ENCODE data around the gene SETBP1. TPM values are rescaled to one million over a fixed set of nuclear protein-coding genes. Genes with fewer than 3 reads are reported as not detected.

The SETBP1 gene
- total RNA-seq, 1 experiment from 2014 or later, result 0.23 TPM

DNA sequence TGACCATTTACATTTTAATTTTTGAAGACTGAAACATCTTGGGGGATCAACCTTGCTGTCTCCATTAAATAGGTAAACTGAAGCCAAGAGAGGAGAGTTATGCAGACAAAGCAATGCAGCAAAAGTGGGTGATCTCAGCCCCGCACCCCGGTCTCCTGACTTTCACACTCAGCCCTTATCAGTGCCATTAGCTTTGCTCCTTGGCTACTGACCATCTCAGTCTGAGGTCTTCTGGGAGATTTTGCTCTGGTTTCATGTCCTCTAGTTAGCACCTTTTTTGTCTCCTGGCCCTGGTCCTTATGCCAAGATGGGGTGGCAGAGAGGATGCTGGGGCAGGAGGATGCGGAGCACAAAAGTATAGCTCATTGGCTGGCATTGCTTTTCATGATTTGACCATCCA is 61.4 kb downstream of the SETBP1 start:
- Histone ChIP-seq H3K9me3 (ENCODE audit: control insufficient read depth, insufficient read depth, low read depth, low read length) (no peaks in the 10 kb centered on the region), H3K36me3 (ENCODE audit: control insufficient read depth, insufficient read depth, low read length) (no peaks in the 10 kb centered on the region), H3K27ac (ENCODE audit: low read length) (no peak overlapping the region), H3K4me1 (ENCODE audit: control insufficient read depth, insufficient read depth, low read length) (no peaks in the 10 kb centered on the region), H3K4me3 (ENCODE audit: low read depth in 2 of 2, low read length in 2 of 2) (no peak overlapping the region), H3K27me3 (ENCODE audit: control insufficient read depth, insufficient read depth, low read length) (no peaks in the 10 kb centered on the region)
- ChIA-PET POLR2A (no interaction called here), CTCF (no interaction called here)
- in situ Hi-C loops (cut with HindIII; ENCODE audit: low pct_unique_long_range_greater_than_20kb, low sequenced_read_pairs) (no loop called here), intact Hi-C loops (cut with micrococcal nuclease; ENCODE audit: unreplicated experiment) (no loop called here)
- ATAC-seq, result no peak
- no TSS peak for BruUV-seq (replicated peaks)
- TF ChIP-seq, protein P1, sequence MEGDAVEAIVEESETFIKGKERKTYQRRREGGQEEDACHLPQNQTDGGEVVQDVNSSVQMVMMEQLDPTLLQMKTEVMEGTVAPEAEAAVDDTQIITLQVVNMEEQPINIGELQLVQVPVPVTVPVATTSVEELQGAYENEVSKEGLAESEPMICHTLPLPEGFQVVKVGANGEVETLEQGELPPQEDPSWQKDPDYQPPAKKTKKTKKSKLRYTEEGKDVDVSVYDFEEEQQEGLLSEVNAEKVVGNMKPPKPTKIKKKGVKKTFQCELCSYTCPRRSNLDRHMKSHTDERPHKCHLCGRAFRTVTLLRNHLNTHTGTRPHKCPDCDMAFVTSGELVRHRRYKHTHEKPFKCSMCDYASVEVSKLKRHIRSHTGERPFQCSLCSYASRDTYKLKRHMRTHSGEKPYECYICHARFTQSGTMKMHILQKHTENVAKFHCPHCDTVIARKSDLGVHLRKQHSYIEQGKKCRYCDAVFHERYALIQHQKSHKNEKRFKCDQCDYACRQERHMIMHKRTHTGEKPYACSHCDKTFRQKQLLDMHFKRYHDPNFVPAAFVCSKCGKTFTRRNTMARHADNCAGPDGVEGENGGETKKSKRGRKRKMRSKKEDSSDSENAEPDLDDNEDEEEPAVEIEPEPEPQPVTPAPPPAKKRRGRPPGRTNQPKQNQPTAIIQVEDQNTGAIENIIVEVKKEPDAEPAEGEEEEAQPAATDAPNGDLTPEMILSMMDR (IDR thresholded peaks at IDR 0.05), result no peak
- TF ChIP-seq REST (IDR thresholded peaks at IDR 0.05; ENCODE audit: insufficient read depth in 1 of 2, low read depth in 2 of 2, low read length in 1 of 2), result no peak
- no peak for TF ChIP-seq POLR2AphosphoS5 (IDR thresholded peaks at IDR 0.05; ENCODE audit: low read depth, low read length)
- no peak for TF ChIP-seq SIN3A (IDR thresholded peaks at IDR 0.05; ENCODE audit: borderline replicate concordance, insufficient read depth, low read depth, low read length)
- TF ChIP-seq TCF7L2 (IDR thresholded peaks at IDR 0.05; ENCODE audit: low read depth, low read length), result no peak
- DNase-seq (ENCODE audit: low read depth, low spot score), result no peak

GRCh38 chr18:44742718-44743311 is 62.1 kb downstream of the SETBP1 start:
- Histone ChIP-seq H3K27me3 (ENCODE audit: control insufficient read depth, insufficient read depth, low read length) (no peaks in the 10 kb centered on the region), H3K4me3 (ENCODE audit: low read depth in 2 of 2, low read length in 2 of 2) (no peak overlapping the region), H3K9me3 (ENCODE audit: control insufficient read depth, insufficient read depth, low read depth, low read length) (no peaks in the 10 kb centered on the region), H3K36me3 (ENCODE audit: control insufficient read depth, insufficient read depth, low read length) (no peaks in the 10 kb centered on the region), H3K27ac (ENCODE audit: low read length) (no peak overlapping the region), H3K4me1 (ENCODE audit: control insufficient read depth, insufficient read depth, low read length) (no peaks in the 10 kb centered on the region)
- POLR2A ChIA-PET, result no interaction called here
- ATAC-seq, result no peak
- DNase-seq (ENCODE audit: low read depth, low spot score), result no peak
- in situ Hi-C loops (cut with HindIII; ENCODE audit: low pct_unique_long_range_greater_than_20kb, low sequenced_read_pairs) (no loop called here), intact Hi-C loops (cut with micrococcal nuclease; ENCODE audit: unreplicated experiment) (no loop called here)
- TF ChIP-seq POLR2AphosphoS5 (IDR thresholded peaks at IDR 0.05; ENCODE audit: low read depth, low read length), result no peak
- no peak for TF ChIP-seq TCF7L2 (IDR thresholded peaks at IDR 0.05; ENCODE audit: low read depth, low read length)
- TF ChIP-seq, protein P1 (IDR thresholded peaks at IDR 0.05), result no peak
- TF ChIP-seq SIN3A (IDR thresholded peaks at IDR 0.05; ENCODE audit: borderline replicate concordance, insufficient read depth, low read depth, low read length), result no peak
- TF ChIP-seq REST (IDR thresholded peaks at IDR 0.05; ENCODE audit: insufficient read depth in 1 of 2, low read depth in 2 of 2, low read length in 1 of 2), result no peak
- no TSS peak for BruUV-seq (replicated peaks)
- CTCF ChIA-PET, result no interaction called here
